CD4-positive, alpha-beta T cell treated with Interferon gamma for 1 hour (primary cell): ENCODE results near the gene VWDE.
"Not testable (repeated sequence)": the region's sequence is repeated elsewhere in the genome, so short reads cannot be mapped to it uniquely, and the experiment has no call there.

Experiments used
- DNase-seq: peaks from one replicate; pipeline ENCODE4 v3.0.0-alpha.2; 2020

VWDE gene

GRCh38 chr7:12401538-12402364 is 1.9 kb downstream of the VWDE start:
- DNase-seq = no peak

GRCh38 chr7:12398186-12398585 is 5.5 kb downstream of the VWDE start:
- no peak for DNase-seq

GRCh38 chr7:12397671-12398070 is 6.0 kb downstream of the VWDE start:
- no peak for DNase-seq

DNA sequence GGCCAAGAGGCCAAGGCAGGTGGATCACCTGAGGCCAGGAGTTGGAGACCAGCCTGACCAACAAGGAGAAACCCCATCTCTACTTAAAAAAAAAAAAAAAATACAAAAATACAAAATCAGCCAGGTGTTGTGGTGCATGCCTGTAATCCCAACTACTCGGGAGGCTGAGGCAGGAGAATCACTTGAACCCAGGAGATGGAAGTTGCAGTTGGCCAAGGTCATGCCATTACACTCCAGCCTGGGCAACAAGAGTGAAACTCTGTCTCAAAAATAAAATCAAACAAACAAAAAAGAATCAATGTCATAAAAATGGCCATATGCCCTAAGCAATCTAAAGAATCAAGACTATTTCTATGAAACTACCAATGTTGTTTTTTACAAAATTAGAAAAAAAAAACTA is 7.0 kb downstream of the VWDE start:
- not testable (repeated sequence) for DNase-seq

DNA sequence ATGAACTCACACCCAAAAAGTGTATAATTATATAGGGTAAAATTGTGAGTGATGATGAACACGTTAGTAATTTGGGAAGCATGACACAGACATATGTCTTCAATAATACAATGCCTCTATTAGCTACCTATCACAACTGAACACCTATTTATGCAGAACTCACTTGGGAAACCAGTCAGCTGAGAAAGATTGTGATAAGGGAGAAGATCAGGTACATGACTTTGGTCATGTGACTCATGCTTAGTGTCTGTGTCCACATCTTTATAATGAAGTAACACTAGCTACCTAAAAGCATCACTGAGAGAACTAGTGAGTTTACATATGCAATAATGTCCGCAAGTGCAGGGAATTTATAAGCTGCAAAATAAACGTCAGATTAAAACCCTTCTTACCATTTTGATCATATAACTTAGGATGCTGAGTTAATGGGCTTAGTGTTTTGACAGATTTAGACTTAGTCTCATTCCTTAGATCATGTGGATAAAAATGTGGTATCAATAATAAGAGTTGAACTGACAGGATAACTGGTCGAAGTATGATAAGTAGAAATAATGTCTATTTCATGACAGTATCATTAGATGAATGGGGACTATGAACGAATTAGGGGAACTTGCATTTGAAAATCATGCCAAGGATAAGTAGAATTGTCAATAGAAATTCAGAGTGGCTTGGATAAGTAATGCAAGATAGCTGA is 11.6 kb downstream of the VWDE start:
- DNase-seq = no peak

DNA sequence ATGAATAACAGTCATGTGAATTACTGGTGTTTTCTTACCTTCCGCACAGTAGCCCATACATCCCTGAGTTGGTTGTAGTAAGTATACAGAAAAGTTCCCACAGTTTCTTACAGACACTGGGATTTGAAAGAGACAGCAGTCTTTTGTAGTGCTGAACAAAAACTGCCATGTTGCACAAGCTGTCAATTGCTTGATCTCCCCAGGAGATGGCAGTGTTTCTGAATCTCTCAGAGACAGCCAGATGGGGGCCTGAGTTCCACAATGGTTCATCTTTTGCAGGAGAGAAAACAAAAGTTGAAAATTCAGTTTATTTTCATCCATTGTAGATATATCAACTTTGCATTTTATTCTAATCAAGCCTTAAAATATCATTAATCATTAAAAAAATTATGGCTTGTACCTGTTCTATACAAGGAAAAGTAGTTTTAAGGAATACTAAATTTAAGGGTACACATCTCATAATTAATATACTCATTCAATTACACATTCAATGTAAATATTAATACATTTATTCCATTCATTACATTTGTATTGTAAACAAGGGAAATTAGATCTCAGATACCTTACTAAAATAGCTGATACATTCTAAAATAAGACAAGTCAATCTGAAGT is 14.5 kb downstream of the VWDE start:
- DNase-seq = no peak

GRCh38 chr7:12386313-12386740 is 17.3 kb downstream of the VWDE start:
- no peak for DNase-seq

DNA sequence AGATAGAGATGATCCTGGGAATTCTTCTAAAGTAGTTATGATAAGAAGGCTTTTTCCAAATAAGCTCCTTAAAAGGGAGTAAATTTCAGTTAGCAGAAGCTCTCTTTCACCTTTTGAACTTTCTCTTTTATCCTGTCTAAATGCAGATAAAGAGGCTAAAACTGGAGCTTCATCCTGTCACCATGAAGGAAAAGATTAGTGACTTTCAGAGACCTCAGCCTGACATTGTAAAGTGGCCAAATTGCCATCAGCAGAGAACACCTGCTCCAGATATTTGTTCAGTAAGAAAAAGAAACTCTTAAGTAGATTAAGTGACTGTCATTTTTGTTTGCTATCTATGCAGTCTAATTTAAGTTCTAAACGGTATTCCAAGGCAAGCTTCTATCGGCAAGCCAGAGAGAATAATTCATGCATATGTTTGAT is 18.3 kb downstream of the VWDE start:
- no peak for DNase-seq

GRCh38 chr7:12383377-12383776 is 20.3 kb downstream of the VWDE start:
- DNase-seq = no peak

- DNase-seq = no peak
These were observed 25.3 kb downstream of the VWDE start for GRCh38 chr7:12378389-12378788.

DNA sequence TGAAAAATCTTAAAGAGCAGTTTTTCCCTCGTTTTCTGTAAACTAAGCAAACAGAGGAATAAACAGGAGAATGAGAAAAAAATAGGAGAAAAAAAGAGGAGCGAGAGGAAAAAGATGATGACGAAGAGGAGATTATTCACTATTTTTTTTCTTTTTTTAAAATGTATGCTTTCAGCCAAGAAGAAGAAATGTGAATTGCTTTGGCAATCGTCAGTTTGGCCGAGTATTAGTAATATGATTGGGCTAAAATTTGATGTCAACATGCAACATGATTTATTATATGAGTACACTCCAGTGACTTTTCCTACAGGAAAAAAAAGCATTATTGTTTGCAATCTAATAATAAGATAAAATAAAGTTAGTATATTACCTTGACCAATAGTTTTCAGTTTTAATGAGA is 26.3 kb downstream of the VWDE start:
- DNase-seq = no peak

DNA sequence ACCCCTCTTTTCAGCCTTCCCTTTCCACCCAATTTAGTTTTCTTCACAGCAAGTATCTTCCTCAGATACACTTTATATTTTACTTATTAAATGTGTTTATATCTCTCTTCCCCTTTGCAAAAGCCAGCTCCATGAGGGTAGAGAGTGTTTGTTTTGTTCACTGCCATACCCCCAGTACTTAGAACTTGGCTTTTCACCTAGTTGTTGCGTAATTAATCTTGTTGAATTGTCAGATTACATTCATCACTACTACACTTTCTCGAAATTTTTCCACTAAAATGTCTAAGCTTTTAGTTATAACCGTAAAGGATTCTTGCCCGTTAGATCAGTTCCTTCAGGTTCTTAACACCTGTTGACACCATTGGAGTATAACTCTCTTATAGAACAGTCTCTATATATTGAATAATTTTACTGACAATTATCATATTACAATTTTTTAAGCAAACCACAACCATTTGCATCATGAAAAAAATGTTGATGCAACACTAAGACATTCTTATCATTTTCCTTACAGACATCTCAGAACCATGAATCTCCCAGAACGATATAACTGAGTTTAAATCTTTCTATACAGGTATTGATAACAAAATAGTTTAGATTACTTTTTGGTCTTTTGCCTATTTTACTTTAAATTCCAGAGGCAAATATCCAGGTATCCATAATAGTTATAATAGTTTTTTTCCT is 29.9 kb downstream of the VWDE start:
- DNase-seq = no peak

DNA sequence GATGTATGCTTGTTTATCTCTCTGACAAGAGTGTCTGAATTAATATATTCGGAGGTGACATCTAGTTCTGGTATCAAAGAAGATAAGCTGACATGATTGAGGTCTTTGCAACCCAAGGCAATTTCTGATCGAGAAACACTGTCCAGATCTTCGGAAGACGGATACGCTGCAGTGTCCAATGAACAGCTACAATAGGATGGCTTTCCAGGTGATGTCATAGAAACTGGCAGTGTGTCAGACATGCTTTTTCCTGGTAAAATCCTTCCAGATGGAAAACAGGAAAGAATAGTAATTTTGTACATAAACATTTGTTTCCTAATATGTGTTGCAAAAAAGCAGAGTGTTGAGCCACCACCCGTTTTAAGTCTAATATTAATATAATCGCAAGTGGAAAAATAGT is 33.4 kb downstream of the VWDE start:
- no peak for DNase-seq

DNA sequence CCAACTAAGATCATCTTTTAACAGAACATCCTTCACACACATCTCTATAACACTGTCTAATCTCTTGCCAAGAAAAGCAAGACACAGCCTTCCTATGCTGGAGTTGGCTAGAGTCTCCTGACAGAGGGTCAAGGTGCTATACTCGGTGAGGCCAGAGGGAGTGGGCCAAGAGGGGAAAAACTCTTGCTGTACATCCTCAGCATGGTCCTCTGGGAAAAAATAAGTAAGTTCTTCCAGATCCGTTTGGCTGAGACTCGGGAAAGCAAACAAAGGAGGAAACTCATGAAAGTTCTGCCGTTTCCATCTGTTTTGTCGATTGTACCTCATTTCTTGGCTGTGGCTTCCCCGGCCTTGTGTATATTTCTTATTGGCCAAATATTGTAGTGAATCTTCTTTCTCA is 33.9 kb downstream of the VWDE start:
- DNase-seq = no peak

GRCh38 chr7:12369072-12369471 is 34.6 kb downstream of the VWDE start:
- DNase-seq = no peak

GRCh38 chr7:12360948-12361347 is 42.7 kb downstream of the VWDE start:
- DNase-seq = no peak

- no peak for DNase-seq
These were observed 45.0 kb downstream of the VWDE start for GRCh38 chr7:12358694-12359093.

DNA sequence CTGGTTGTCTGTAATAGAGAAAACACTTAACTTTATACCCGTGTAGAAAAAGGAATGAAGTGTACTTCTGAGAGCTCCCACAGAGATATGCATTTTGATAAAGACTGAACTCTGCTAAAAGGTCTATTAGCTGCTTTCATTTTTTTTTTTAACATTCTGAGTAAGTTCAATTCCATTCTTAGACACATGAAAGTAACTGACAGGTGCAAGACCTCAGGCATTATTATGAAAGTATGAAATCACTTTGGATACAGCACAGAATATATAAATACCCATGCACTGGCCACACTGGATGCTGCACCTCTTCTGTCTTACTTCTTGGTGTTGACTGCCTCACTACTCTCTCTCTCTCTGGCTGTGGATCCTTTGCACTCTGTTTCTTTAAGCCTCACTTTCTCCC is 46.2 kb downstream of the VWDE start:
- no peak for DNase-seq

- no peak for DNase-seq
These were observed 51.8 kb downstream of the VWDE start for GRCh38 chr7:12351843-12352242.

- no peak for DNase-seq
These were observed 52.7 kb downstream of the VWDE start for GRCh38 chr7:12350971-12351370.

- DNase-seq = no peak
These were observed 66.6 kb downstream of the VWDE start for GRCh38 chr7:12337095-12337494.

DNA sequence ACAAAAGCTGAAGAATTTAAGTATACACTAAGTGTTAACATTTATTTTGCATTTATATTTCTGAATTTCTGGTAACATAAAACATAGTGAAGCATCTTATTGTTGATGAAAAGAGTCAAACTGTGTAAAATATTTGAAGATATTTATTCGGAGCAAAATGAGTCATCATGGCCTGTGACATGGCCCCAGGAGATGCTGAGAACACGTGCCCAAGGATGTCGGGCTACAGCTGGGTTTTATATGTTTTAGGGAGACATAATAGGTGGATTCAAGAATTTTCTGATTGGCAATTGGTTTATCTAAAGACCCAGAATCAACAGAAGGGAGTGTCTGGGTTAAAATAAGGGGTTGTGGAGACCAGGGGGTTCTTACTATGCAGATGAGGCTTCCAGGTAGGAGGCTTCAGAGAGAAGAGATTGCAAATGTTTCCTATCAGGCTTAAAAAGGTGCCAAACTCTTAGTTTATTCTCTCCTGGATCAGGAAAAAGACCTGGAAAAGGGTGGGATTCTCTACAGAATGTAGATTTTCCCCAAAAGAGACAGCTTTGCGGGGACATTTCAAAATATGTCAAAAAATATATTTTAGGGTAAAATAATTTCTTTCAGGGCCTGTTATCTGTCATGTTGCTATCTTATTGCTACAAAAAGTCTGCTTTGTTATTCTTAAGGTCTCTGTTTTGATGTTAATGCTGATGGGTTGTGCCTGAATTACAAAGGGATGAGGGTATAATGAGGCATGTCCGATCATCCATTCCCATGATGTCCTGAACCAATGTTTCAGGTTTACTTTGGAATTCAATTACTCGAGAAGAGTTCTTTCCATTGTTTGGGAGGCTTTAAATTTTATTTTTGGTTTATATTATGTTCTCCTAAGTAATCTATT is 74.5 kb downstream of the VWDE start:
- no peak for DNase-seq
